Peyer's patch (tissue), 4 donors: ENCODE data around the gene BOD1.

Experiments used
- CTCF ChIP-seq, 6 experiments: fragments of 450-650 bp in 4 of 6; fragments of 200-600 bp in 2 of 6; sonication (generic) in 1 of 6; IDR thresholded peaks; one replicate each; pipeline ENCODE4 v1.5.1; 2017 to 2019; ENCODE audit warnings: antibody characterized with exemption in 6 of 6, mild to moderate bottlenecking in 3 of 6, moderate library complexity in 1 of 6
- POLR2A ChIP-seq, 2 donors: fragments of 450-650 bp; IDR thresholded peaks; one replicate each; pipeline ENCODE4 v1.5.1; 2017; ENCODE audit warnings: antibody characterized with exemption in 2 of 2, mild to moderate bottlenecking in 2 of 2, moderate library complexity in 2 of 2

- TF ChIP-seq CTCF (IDR thresholded peaks at IDR 0.05) (no peak), POLR2A (IDR thresholded peaks at IDR 0.05) (no peak)
Observed at GRCh38 chr5:173590436-173591055, 25.9 kb downstream of the BOD1 start.
